Activated naive CD4-positive, alpha-beta T cell treated with anti-CD3 and anti-CD28 coated beads for 36 hours (primary cell): ENCODE measurements around the gene ITGA3. TPM values are rescaled to one million over a fixed set of nuclear protein-coding genes. Genes with fewer than 3 reads are reported as not detected.

ENCODE experiments used
- CTCF ChIA-PET: fragments of 350-600 bp; sonication (Branson Sonifier 250); formaldehyde crosslinking; loops from one replicate; lab custom pipeline; 2021; ENCODE audit warnings: antibody characterized with exemption; lab: Charles Lee
- DNase-seq: peaks from one replicate; pipeline ENCODE4 v3.0.0-alpha.2; 2020
- H3K27ac Mint-ChIP-seq: one replicate; pipeline ENCODE4 v1.8.0; 2021; ENCODE audit warnings: mild to moderate bottlenecking, mixed read lengths
- H3K27me3 Mint-ChIP-seq: one replicate; pipeline ENCODE4 v1.8.0; 2021; ENCODE audit warnings: low read depth, mixed read lengths
- H3K36me3 Mint-ChIP-seq: one replicate; pipeline ENCODE4 v1.8.0; 2021; ENCODE audit warnings: low read depth, mixed read lengths
- H3K4me1 Mint-ChIP-seq: one replicate; pipeline ENCODE4 v1.8.0; 2021; ENCODE audit warnings: low read depth, mixed read lengths
- H3K4me3 Mint-ChIP-seq: one replicate; pipeline ENCODE4 v1.8.0; 2021; ENCODE audit warnings: mild to moderate bottlenecking, moderate library complexity, mixed read lengths
- H3K9me3 Mint-ChIP-seq: one replicate; pipeline ENCODE4 v1.8.0; 2021; ENCODE audit warnings: mixed read lengths
- intact Hi-C: fragments of 100-400 bp; cut with micrococcal nuclease; formaldehyde crosslinking; loops from one replicate; pipeline ENCODE4 v1.15.1; 2023
- total RNA-seq, 2 experiments: library from RNA; stranded (reverse); gene quantifications; one replicate each; pipeline ENCODE4 v1.2.3, GENCODE V29; 2021

ITGA3 gene
- total RNA-seq, 2 experiments from 2014 or later = 17.9 to 19.3 TPM

DNA sequence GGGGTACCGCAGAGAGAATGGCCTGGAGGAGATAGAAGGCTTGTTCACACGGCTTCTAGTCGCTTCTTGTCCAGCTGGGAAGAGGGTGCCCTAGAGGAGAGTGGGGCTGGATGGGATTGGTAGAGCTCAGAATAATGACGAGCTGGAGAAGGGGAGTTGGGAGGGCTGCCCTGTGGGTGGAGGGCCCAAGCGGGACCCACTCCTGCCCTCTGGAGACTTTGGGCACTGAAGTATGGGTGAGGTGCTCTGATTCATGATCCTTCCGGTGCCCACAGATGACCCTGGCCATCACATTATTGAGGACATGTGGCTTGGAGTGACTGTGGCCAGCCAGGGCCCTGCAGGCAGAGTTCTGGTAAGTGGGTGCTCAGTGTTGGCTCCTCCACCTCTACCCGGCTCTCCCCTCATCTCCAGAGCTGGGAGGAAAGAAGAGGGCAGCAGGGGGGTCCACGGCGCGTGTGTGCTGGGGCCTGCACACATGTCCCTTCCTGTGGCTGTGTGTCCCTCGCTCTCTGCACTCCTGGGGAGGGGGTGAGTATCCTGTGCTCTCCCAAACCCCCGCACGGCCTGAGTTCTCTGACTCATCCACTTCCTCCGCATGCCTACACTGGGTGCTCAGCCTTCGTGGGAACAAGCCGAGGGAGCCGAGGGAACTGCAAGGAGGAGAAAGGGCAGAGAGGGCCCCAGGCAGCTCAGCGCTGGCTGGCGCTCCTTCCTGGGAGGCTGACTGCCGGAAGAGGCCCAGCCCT is 8.5 kb downstream of the ITGA3 start:
- CTCF ChIA-PET = interaction anchor here (0.6 kb wide), 1 partner anchor 57 kb away, joined by 3 read pairs; no protein-coding TSS in a partner anchor
- Mint-ChIP-seq H3K27me3 (no peaks in the 10 kb centered on the region), H3K9me3 (no peaks in the 10 kb centered on the region), H3K27ac (no peak overlapping the region), H3K4me3 (no peak overlapping the region), H3K36me3 (peaks cover under 1% of the 10 kb centered on the region), H3K4me1 (no peaks in the 10 kb centered on the region)
- intact Hi-C loops = no loop called here
- DNase-seq = no peak

DNA sequence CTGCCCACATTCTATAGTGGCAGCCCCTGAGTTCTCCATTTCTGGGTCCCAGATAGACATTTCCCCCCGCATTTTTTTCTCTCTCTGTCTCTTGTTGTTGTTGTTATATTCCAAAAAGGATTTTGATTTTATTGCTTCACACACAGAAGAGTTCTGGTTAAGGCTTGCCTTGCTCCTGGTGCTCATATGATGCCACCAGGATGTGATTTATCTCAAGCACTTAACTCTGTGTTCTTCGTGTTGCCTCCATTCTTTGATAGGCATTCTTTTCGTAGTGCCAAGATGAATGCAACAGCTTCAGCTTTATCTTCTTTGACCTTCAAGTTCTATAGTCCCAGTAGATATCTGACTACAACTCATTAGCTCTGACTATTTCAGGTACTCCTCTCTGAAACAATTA is 9.1 kb downstream of the ITGA3 start:
- no peak overlapping the region for H3K4me3 Mint-ChIP-seq
- H3K9me3 Mint-ChIP-seq = no peaks in the 10 kb centered on the region
- no peaks in the 10 kb centered on the region for H3K27me3 Mint-ChIP-seq
- intact Hi-C loops = no loop called here
- no peak for DNase-seq
- peaks cover 3% of the 10 kb centered on the region for H3K36me3 Mint-ChIP-seq
- H3K4me1 Mint-ChIP-seq = no peaks in the 10 kb centered on the region
- CTCF ChIA-PET = no interaction called here
- no peak overlapping the region for H3K27ac Mint-ChIP-seq

DNA sequence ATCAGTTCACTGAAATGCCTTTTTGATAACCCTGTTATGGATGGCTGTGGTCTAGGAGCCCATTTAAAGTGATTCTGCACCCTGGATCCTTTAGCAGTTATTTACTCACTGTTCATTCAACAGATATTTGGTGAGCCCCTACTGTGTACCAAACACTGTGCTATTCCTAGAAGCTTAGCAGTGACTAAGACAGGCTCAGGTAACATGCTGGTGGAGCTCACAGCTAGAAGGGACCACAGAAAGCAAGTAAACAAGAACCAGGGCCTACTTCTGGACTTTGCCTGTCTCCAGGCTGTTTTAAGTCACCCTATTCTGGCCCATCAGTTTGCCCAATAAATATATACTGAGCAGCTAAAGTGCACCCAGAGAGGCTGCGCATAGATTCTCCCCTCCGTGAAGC is 11.1 kb downstream of the ITGA3 start:
- no peaks in the 10 kb centered on the region for H3K27me3 Mint-ChIP-seq
- no peak overlapping the region for H3K4me3 Mint-ChIP-seq
- intact Hi-C loops = no loop called here
- peaks cover 10% of the 10 kb centered on the region for H3K9me3 Mint-ChIP-seq
- no peak overlapping the region for H3K27ac Mint-ChIP-seq
- H3K4me1 Mint-ChIP-seq = no peaks in the 10 kb centered on the region
- CTCF ChIA-PET = interaction anchor here (0.5 to 2.6 kb wide), 7 partner anchors 20 to 83 kb away, joined by 3 to 11 read pairs (median 3); no protein-coding TSS in a partner anchor
- no peak for DNase-seq
- peaks cover 12% of the 10 kb centered on the region for H3K36me3 Mint-ChIP-seq

- Mint-ChIP-seq H3K4me3 (no peak overlapping the region), H3K9me3 (peaks cover 10% of the 10 kb centered on the region), H3K36me3 (peaks cover 12% of the 10 kb centered on the region), H3K4me1 (no peaks in the 10 kb centered on the region), H3K27ac (no peak overlapping the region), H3K27me3 (no peaks in the 10 kb centered on the region)
- CTCF ChIA-PET = interaction anchor here (1.2 to 2.6 kb wide), 5 partner anchors 16 to 42 kb away, joined by 3 to 11 read pairs (median 8); no protein-coding TSS in a partner anchor
- no peak for DNase-seq
- intact Hi-C loops = no loop called here
Measured at GRCh38 chr17:50067996-50068395, 12.1 kb downstream of the ITGA3 start.

- Mint-ChIP-seq H3K27ac (no peak overlapping the region), H3K27me3 (no peaks in the 10 kb centered on the region), H3K4me3 (no peak overlapping the region), H3K36me3 (peaks cover 13% of the 10 kb centered on the region), H3K4me1 (no peaks in the 10 kb centered on the region), H3K9me3 (peaks cover 10% of the 10 kb centered on the region)
- CTCF ChIA-PET = interaction anchor here (1.1 to 1.5 kb wide), 3 partner anchors 14 to 23 kb away, joined by 3 to 6 read pairs (median 5); no protein-coding TSS in a partner anchor
- intact Hi-C loops = no loop called here
- DNase-seq = no peak
Measured at GRCh38 chr17:50070908-50071680, 15.2 kb downstream of the ITGA3 start.

- Mint-ChIP-seq H3K9me3 (peaks cover 10% of the 10 kb centered on the region), H3K36me3 (peaks cover 13% of the 10 kb centered on the region), H3K4me3 (no peak overlapping the region), H3K27me3 (no peaks in the 10 kb centered on the region), H3K4me1 (no peaks in the 10 kb centered on the region), H3K27ac (no peak overlapping the region)
- intact Hi-C loops = no loop called here
- DNase-seq = no peak
- CTCF ChIA-PET = interaction anchor here (0.5 to 2.9 kb wide), 3 partner anchors 13 to 17 kb away, joined by 3 to 13 read pairs (median 5); no protein-coding TSS in a partner anchor
Measured at GRCh38 chr17:50071692-50072091, 15.8 kb downstream of the ITGA3 start.

GRCh38 chr17:50072130-50072529 is 16.2 kb downstream of the ITGA3 start:
- intact Hi-C loops = no loop called here
- Mint-ChIP-seq H3K4me1 (no peaks in the 10 kb centered on the region), H3K4me3 (no peak overlapping the region), H3K27me3 (no peaks in the 10 kb centered on the region), H3K36me3 (peaks cover 15% of the 10 kb centered on the region), H3K9me3 (peaks cover 10% of the 10 kb centered on the region), H3K27ac (no peak overlapping the region)
- no peak for DNase-seq
- CTCF ChIA-PET = interaction anchor here (0.5 to 2.9 kb wide), 3 partner anchors 15 to 22 kb away, joined by 3 to 13 read pairs (median 5); no protein-coding TSS in a partner anchor

DNA sequence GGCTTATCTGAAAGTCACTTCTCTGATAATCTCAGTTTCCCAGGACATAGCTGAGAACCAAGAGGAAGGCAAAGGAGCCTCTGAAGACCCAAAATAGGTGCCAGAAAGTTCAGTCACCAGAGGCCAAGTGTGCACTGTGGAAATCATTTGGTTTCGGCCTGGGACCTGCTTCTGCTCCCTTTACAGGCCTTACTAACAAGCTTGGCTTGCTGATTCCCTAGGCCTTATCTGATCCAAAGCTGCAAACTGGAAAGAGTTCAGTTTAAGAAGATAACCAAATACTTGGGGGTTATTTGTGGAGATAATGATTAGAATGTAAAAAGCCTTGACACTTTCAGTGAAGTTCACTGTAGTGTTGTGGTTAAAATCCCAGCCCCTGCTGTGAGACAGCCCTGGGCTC is 17.0 kb downstream of the ITGA3 start:
- Mint-ChIP-seq H3K9me3 (peaks cover 10% of the 10 kb centered on the region), H3K4me3 (no peak overlapping the region), H3K27me3 (no peaks in the 10 kb centered on the region), H3K27ac (no peak overlapping the region), H3K4me1 (no peaks in the 10 kb centered on the region), H3K36me3 (peaks cover 15% of the 10 kb centered on the region)
- CTCF ChIA-PET = interaction anchor here (0.6 to 2.9 kb wide), 3 partner anchors 14 to 224 kb away, joined by 3 to 13 read pairs (median 5); no protein-coding TSS in a partner anchor
- DNase-seq = no peak
- intact Hi-C loops = no loop called here

DNA sequence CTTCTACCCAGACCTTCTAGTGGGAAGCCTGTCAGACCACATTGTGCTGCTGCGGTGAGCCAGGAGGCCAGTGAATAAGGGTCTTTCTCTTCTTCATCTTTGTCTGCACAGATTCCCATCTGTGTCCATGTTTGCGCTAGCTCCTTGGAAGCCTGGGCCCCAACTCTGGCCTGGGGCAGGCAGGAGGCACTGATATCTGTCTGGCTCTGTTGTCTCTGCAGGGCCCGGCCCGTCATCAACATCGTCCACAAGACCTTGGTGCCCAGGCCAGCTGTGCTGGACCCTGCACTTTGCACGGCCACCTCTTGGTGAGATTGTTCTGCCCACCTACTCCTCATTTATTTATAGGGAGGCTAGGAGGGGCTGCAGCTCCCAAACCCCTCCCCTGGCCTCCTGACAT is 18.3 kb downstream of the ITGA3 start:
- H3K27me3 Mint-ChIP-seq = no peaks in the 10 kb centered on the region
- no peak overlapping the region for H3K27ac Mint-ChIP-seq
- intact Hi-C loops = no loop called here
- CTCF ChIA-PET = interaction anchor here (0.8 to 2.9 kb wide), 5 partner anchors 13 to 88 kb away, joined by 3 to 13 read pairs (median 3); no protein-coding TSS in a partner anchor
- peaks cover 10% of the 10 kb centered on the region for H3K9me3 Mint-ChIP-seq
- no peak for DNase-seq
- no peak overlapping the region for H3K4me3 Mint-ChIP-seq
- peaks cover 21% of the 10 kb centered on the region for H3K36me3 Mint-ChIP-seq
- H3K4me1 Mint-ChIP-seq = no peaks in the 10 kb centered on the region

GRCh38 chr17:50075446-50076032 is 19.6 kb downstream of the ITGA3 start:
- Mint-ChIP-seq H3K4me3 (no peak overlapping the region), H3K27ac (no peak overlapping the region), H3K27me3 (no peaks in the 10 kb centered on the region), H3K36me3 (peaks cover 20% of the 10 kb centered on the region), H3K4me1 (no peaks in the 10 kb centered on the region), H3K9me3 (peaks cover 10% of the 10 kb centered on the region)
- no peak for DNase-seq
- CTCF ChIA-PET = interaction anchor here (1.8 kb wide), 1 partner anchor 18 kb away, joined by 4 read pairs; no protein-coding TSS in a partner anchor
- intact Hi-C loops = no loop called here

DNA sequence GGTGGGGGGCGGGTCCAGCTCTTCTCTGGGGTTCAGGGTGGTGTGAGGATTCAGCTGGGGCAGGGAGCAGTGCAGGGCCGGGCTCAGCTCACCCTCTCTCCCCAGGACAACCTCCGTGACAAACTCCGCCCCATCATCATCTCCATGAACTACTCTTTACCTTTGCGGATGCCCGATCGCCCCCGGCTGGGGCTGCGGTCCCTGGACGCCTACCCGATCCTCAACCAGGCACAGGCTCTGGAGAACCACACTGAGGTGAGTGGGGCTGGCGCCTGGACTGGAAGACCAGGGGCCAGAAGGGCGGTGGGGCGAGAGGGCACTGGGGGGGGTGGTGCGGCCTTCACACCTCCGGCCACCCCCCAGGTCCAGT is 20.3 kb downstream of the ITGA3 start:
- Mint-ChIP-seq H3K27me3 (no peaks in the 10 kb centered on the region), H3K9me3 (peaks cover 7% of the 10 kb centered on the region), H3K4me3 (no peak overlapping the region), H3K36me3 (peaks cover 16% of the 10 kb centered on the region), H3K27ac (no peak overlapping the region), H3K4me1 (no peaks in the 10 kb centered on the region)
- DNase-seq = no peak
- intact Hi-C loops = no loop called here
- CTCF ChIA-PET = interaction anchor here (1.8 kb wide), 1 partner anchor 18 kb away, joined by 4 read pairs; no protein-coding TSS in a partner anchor
